Measurements from ENCODE around the gene TSNAXIP1.

The TSNAXIP1 gene

DNA sequence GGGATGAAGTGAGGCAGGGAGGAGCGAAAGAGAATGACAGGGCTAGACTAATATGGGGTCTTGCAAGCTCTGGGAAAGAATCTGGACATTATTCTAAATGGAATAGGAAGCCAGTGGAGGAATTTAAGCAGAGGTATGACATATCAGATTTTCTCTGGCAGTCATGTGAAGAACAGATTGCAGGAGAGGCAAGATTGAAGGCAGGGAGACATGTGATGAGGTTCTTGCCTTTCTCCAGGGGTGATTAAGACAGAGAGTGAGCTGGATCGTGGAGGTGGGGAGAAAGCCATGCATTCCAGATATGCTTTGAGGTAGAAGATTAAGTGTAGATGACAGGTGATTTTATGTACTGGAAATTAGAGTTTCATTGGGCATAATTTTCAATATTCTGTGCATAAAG, 31.1 kb downstream of the TSNAXIP1 start:
- H3K27ac ChIP-seq, result no peak overlapping the region
- intact Hi-C loops (cut with DNase I; ENCODE audit: low total_unique reads), result loop anchor here (10.0 kb wide), 1 partner anchor 47 kb away; the partner anchor contains the start of gene NRN1L
- H3K4me1 ChIP-seq, result peaks cover 9 to 18% (median 12%) of the 10 kb centered on the region in 4 donors
- H3K27me3 ChIP-seq, result no peaks in the 10 kb centered on the region
- H3K9me3 ChIP-seq, result no peaks in the 10 kb centered on the region
- DNase-seq, result no peak
- no peaks in the 10 kb centered on the region for H3K36me3 ChIP-seq
- TF ChIP-seq, protein P1, sequence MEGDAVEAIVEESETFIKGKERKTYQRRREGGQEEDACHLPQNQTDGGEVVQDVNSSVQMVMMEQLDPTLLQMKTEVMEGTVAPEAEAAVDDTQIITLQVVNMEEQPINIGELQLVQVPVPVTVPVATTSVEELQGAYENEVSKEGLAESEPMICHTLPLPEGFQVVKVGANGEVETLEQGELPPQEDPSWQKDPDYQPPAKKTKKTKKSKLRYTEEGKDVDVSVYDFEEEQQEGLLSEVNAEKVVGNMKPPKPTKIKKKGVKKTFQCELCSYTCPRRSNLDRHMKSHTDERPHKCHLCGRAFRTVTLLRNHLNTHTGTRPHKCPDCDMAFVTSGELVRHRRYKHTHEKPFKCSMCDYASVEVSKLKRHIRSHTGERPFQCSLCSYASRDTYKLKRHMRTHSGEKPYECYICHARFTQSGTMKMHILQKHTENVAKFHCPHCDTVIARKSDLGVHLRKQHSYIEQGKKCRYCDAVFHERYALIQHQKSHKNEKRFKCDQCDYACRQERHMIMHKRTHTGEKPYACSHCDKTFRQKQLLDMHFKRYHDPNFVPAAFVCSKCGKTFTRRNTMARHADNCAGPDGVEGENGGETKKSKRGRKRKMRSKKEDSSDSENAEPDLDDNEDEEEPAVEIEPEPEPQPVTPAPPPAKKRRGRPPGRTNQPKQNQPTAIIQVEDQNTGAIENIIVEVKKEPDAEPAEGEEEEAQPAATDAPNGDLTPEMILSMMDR (IDR thresholded peaks at IDR 0.05), result no peak
- H3K4me3 ChIP-seq, result no peak overlapping the region

DNA sequence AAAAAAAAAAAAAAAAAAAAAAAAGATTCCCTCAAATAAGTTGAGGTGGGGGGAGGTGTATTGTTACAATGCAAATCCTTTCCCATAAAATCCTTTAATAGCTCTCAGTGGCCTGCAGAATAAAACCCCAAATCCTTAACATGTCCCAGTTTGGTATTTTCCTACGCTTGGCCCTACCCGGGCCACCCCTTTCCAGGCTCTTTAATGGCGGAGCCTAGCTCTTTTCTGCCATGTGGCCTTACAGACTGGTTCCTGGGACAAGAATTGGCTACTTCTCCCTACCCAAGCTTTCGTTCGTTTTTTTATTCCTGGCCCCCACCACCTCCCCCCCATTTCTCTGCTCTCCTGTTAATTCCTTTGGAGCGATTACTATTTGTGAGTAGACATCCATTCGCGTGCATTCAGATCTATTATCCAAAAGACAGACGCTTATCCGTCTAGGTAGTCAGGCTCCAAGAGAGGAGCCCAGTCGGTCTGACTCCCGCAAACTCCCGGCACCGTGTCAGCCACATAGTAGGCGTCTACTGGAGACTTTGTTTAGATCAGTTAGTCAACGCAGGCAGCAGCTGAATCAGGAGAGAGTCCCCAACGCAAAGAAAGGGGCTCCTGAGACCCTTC, 34.6 kb downstream of the TSNAXIP1 start:
- intact Hi-C loops (cut with DNase I; ENCODE audit: low total_unique reads), result no loop called here
- Histone ChIP-seq H3K9me3 (no peaks in the 10 kb centered on the region), H3K4me1 (peaks cover 15 to 40% (median 34%) of the 10 kb centered on the region in 4 donors), H3K27me3 (no peaks in the 10 kb centered on the region), H3K36me3 (no peaks in the 10 kb centered on the region), H3K4me3 (peak overlapping the region; percentile 66 to 81), H3K27ac (peak overlapping the region; percentile 97 to 99)
- TF ChIP-seq, protein P1 (IDR thresholded peaks at IDR 0.05), result no peak
- DNase-seq, result no peak

DNA sequence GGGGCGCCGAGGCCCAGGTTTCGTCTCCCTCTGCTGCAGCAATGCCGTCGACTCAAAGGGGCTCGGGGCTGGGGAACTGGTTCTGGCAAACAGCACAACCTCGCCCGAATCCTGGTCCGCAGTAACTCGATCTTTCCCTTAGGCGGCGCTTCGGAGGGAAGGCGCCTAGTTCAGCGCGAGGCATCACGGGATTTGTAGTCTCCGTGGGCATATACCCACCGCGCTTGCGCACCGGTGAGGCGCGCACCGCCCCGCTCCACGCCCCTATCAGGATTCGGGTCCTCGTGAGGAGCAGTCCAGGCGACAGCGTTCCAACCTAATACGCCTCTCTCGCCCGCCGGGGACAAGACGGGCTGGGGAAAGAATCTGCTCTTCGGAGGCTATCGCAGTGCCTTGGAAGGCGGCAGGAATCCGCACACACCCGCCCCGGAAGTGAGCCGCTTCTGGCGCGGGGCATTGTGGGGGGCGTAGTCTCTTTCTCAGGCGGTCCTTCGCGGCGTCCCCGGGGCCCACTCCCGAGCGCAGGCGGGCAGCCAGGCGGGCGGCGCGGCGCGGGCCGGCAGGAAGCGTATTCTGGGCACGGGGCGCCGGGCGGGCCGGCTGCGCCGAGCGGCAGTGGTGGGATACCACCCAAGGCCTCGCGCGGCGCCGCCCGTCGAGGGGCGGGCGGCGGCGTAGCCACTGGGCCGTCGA, 35.3 kb downstream of the TSNAXIP1 start, which contains the start of gene THAP11:
Gene THAP11, plus strand, starts transcription at position 505 of the 693 bp plus-strand sequence. CDS start 235 bp downstream, outside the sequence.
- peak within 1 kb of the TSS; percentile 66 to 81 for H3K4me3 ChIP-seq
- TF ChIP-seq, protein P1 (IDR thresholded peaks at IDR 0.05), result peak; percentile 90 to 92
- peaks cover 15 to 42% (median 34%) of the 10 kb centered on the region in 4 donors for H3K4me1 ChIP-seq
- H3K27ac ChIP-seq, result peak within 1 kb of the TSS; percentile 97 to 99
- intact Hi-C loops (cut with DNase I; ENCODE audit: low total_unique reads), result no loop called here
- H3K27me3 ChIP-seq, result no peaks in the 10 kb centered on the region
- H3K36me3 ChIP-seq, result no peaks in the 10 kb centered on the region
- H3K9me3 ChIP-seq, result no peaks in the 10 kb centered on the region
- DNase-seq, result peak; percentile 91 to 96

DNA sequence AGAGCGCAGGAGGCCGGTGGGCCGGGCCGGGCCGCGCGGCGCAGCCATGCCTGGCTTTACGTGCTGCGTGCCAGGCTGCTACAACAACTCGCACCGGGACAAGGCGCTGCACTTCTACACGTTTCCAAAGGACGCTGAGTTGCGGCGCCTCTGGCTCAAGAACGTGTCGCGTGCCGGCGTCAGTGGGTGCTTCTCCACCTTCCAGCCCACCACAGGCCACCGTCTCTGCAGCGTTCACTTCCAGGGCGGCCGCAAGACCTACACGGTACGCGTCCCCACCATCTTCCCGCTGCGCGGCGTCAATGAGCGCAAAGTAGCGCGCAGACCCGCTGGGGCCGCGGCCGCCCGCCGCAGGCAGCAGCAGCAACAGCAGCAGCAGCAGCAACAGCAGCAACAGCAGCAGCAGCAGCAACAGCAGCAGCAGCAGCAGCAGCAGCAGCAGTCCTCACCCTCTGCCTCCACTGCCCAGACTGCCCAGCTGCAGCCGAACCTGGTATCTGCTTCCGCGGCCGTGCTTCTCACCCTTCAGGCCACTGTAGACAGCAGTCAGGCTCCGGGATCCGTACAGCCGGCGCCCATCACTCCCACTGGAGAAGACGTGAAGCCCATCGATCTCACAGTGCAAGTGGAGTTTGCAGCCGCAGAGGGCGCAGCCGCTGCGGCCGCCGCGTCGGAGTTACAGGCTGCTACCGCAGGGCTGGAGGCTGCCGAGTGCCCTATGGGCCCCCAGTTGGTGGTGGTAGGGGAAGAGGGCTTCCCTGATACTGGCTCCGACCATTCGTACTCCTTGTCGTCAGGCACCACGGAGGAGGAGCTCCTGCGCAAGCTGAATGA, 36.0 kb downstream of the TSNAXIP1 start:
- peaks cover 15 to 45% (median 35%) of the 10 kb centered on the region in 4 donors for H3K4me1 ChIP-seq
- peak; percentile 50 to 76 for DNase-seq
- TF ChIP-seq, protein P1 (IDR thresholded peaks at IDR 0.05), result peak in 1 of 2 experiments; percentile 15
- H3K36me3 ChIP-seq, result no peaks in the 10 kb centered on the region
- no peaks in the 10 kb centered on the region for H3K9me3 ChIP-seq
- peak overlapping the region; percentile 97 to 99 for H3K27ac ChIP-seq
- intact Hi-C loops (cut with DNase I; ENCODE audit: low total_unique reads), result no loop called here
- H3K27me3 ChIP-seq, result no peaks in the 10 kb centered on the region
- peak overlapping the region; percentile 66 to 81 for H3K4me3 ChIP-seq

DNA sequence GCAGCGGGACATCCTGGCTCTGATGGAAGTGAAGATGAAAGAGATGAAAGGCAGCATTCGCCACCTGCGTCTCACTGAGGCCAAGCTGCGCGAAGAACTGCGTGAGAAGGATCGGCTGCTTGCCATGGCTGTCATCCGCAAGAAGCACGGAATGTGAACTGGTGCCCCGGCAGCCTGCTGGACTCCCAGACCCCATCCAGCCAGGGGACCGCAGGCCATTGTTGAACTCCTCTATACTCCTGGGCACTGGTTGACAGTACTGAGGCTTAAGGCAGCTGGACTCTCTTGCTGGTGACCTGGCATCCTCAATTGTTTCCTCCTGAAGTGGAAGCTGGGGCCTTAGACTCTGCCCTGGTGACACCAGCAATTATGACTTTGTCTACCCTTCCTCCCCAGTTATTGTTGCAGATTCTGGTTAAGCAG, 36.7 kb downstream of the TSNAXIP1 start:
- no peak for DNase-seq
- Histone ChIP-seq H3K27me3 (no peaks in the 10 kb centered on the region), H3K27ac (peak overlapping the region; percentile 97 to 99), H3K36me3 (no peaks in the 10 kb centered on the region), H3K4me3 (peak overlapping the region; percentile 66 to 81), H3K9me3 (no peaks in the 10 kb centered on the region), H3K4me1 (peaks cover 15 to 52% (median 42%) of the 10 kb centered on the region in 4 donors)
- TF ChIP-seq, protein P1 (IDR thresholded peaks at IDR 0.05), result no peak
- intact Hi-C loops (cut with DNase I; ENCODE audit: low total_unique reads), result no loop called here
